ENCODE measurements around the gene ADCY10.

DNA sequence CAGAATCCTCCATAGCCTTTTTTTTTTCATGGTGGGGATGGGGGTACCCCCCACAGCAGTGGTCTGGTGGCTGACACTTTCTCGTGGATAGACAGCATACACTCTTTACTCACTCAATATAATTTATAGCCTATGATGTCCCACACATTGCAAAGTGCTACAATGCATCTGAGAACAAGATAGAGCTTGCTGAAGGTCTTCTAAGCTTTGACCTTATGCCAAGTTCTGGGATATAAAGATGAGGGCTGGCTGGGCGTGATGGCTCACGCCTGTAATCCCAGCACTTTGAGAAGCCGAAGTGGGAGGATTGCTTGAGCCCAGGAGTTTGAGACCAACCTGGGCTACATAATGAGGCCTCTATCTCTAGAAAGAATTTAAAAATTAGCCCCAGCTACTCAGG is 114.2 kb downstream of the ADCY10 start:
- TF ChIP-seq, protein P1, sequence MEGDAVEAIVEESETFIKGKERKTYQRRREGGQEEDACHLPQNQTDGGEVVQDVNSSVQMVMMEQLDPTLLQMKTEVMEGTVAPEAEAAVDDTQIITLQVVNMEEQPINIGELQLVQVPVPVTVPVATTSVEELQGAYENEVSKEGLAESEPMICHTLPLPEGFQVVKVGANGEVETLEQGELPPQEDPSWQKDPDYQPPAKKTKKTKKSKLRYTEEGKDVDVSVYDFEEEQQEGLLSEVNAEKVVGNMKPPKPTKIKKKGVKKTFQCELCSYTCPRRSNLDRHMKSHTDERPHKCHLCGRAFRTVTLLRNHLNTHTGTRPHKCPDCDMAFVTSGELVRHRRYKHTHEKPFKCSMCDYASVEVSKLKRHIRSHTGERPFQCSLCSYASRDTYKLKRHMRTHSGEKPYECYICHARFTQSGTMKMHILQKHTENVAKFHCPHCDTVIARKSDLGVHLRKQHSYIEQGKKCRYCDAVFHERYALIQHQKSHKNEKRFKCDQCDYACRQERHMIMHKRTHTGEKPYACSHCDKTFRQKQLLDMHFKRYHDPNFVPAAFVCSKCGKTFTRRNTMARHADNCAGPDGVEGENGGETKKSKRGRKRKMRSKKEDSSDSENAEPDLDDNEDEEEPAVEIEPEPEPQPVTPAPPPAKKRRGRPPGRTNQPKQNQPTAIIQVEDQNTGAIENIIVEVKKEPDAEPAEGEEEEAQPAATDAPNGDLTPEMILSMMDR (conservative IDR thresholded peaks at IDR 0.05 in 1 of 2, IDR thresholded peaks at IDR 0.05 in 1 of 2; ENCODE audit: low read depth in 1 of 2, low read length in 2 of 2) = no peak
- TF ChIP-seq EZH2 (IDR thresholded peaks at IDR 0.05; ENCODE audit: low read length, missing control alignments) = no peak

Measured in fibroblast of lung (primary cell).